Fibroblast of skin of abdomen (primary cell): Measurements from ENCODE around the gene SLC6A1.
"Not testable (repeated sequence)": the region's sequence is repeated elsewhere in the genome, so short reads cannot be mapped to it uniquely, and the experiment has no call there.

Experiments used
- DNase-seq: peaks from one replicate; pipeline ENCODE4 v3.0.0-alpha.2; 2013

Gene SLC6A1

DNA sequence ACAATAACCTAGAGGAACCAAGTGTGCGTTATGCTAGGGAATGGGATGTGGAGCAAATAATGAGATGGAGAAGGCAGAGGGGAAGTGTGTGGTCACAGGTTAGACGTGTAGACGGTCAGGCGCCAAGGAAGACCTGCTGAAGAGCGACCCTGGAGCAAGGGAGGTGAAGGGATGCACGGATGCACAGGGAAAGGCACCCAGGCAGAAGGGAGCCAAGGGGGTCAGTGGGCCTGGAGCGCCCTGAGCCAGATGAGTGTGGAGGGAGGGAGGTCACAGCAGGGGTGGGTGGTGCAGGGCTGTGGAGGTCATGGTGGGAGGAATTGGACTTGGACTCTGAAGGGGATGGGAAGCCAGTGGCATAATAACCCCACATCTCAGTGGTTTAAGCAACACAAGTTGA is 70.2 kb downstream of the SLC6A1 start:
- no peak for DNase-seq

DNA sequence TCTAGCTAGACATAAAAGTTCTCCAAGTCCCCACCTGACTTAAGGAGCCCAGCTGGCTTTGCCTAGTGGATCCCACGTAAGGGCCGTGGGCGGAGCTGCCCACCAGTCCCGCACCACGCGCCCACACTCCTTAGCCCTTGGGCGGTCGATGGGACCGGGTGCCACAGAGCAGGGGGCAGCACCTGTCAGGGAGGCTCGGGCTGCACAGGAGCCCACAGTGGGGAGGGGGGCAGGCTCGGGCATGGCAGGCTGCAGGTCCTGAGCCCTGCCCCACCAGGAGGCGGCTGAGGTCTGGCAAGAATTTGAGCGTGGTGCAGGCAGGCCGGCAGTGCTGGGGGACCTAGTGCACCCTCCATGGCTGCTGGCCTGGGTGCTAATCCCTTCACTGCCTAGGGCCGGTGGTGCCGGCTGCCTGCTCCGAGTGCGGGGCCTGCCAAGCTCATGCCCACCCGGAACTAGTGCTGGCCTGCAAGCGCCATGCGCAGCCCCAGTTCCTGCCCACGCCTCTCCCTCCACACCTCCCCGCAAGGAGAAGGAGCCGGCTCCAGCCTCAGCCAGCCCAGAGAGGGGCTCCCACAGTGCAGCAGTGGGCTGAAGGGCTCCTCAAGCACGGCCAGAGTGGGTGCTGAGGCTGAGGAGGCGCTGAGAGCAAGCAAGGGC is 78.7 kb downstream of the SLC6A1 start:
- DNase-seq: no peak

DNA sequence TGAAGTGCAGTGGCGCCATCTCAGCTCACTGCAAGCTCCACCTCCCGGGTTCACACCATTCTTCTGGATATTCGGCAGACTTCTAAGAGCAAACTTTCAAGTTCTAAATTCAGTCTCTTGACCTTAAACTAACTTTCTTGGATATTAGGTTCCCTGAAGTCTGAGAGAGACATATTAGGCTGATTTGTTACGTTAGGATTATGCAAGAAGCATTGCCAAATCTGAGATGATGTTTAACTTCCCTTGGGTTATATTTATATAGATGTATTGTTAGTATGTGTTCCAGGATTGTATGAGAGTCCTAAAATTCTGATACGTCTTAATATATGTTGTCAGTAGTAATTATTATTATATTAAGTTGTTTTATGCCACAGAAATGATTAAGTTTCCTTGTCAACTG is 80.1 kb downstream of the SLC6A1 start:
- no peak for DNase-seq

DNA sequence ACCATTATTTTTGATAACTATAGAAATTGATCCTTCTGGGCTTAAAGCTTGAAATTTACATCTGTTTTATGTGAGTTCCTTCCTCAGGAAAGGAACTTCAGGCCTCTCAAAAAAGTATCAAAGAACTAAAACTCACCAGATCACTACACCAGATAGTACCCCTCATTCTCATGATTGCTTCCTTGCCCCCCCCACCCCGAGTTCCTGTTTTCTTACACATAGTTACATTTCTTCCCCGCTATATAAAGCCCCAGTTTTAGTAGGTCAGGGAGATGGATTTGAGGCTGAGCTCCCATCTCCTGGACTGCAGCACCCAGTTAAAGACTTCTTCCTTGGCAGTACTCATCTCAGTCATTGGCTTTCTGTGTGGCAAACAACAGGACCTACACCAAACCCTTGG is 81.5 kb downstream of the SLC6A1 start:
- no peak for DNase-seq

DNA sequence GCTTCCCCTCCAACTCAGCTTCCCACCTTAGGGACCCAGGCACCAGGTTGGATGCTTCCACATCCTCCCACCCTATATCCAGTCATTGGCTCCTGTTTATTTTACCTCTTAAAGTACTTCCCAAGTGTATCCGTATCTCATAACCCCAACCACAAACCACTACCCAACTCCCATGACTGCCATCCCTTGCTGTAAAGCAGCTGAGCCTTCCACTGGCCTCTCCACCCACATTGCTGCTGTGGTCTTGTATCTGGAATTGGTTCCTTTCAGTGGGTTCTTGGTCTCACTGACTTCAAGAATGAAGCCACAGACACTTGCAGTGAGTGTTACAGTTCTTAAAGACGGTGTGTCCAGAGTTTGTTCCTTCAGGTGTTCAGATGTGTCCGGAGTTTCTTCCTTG is 81.9 kb downstream of the SLC6A1 start:
- no peak for DNase-seq

DNA sequence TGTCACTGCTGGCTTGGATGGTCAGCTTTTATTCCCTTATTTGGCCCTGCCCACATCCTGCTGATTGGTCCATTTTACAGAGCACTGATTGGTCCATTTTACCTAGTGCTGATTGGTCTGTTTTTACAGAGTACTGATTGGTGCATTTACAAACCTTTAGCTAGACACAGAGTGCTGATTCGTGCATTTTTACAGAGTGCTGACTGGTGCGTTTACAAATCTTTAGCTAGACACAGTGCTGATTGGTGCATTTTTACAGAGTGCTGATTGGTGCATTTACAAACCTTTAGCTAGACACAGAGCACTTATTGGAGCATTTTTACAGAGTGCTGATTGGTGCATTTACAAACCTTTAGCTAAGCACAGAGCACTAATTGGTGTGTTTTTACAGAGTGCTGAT is 82.6 kb downstream of the SLC6A1 start:
- DNase-seq: not testable (repeated sequence)

DNA sequence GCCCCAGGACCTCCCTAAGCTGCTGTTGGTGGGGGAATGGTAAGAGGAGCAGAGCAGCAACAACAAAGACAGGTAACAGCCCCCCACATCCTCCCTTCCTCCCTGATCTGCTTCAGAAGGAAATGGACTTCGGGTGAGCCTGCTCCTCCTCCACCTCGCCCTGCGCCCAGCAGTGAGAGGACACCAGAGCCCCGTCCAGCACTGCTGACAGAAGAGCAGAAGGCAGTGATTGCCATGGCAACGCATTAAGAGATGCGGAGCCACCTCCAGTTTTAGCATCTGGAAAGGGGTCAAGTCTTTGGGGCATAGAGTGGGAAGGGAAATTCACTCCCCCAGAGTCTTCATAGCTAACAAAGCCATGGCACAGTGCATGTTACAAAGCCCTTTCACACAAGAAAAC is 84.2 kb downstream of the SLC6A1 start:
- no peak for DNase-seq

DNA sequence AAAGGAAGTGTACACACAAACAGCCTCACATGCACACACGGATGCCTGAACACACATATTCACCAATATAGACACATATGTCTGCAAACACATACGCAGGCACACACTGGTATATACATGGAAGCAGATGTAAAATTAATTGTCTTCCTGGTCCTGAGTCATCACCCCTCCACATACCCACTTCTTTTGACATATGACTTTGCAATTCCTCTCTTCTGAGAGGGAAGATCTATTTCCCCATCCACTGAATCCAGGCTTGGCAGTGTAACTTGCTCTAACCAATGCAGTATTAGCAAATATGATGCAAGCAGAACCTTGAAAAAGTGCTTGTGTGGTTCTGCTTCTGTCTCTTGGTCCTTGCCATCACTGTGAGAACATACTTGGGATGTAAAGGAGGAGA is 84.9 kb downstream of the SLC6A1 start:
- DNase-seq: peak; percentile 81

DNA sequence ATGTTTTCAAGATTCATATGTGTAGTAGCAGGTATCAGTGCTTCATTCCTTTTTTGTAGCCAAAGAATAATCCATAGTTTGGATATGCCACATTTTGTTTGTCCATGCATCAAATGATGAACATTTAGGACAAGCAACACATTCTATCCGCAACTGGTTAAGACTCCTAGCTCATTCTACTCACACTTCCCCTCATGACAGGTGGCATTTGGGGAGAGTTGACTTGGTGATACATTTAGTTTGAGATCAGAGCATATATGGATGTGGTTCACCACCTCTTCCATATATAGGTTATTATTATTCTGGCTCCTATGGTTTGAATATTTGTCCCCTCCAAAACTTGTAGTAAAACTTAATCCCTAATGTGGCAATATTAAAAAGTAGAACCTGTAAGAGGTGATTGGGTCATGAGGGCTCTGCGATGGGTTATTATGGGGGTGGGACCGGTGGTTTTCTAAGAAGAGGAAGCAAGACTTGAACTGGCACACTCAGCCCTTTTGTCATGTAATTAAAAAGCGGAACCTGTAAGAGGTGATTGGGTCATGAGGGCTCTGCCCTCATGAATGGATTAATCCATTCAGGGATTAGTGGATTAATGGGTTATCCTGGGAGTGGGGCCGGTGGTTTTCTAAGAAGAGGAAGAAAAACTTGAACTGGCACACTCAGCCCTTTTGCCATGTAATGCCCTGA is 86.4 kb downstream of the SLC6A1 start:
- DNase-seq: no peak

DNA sequence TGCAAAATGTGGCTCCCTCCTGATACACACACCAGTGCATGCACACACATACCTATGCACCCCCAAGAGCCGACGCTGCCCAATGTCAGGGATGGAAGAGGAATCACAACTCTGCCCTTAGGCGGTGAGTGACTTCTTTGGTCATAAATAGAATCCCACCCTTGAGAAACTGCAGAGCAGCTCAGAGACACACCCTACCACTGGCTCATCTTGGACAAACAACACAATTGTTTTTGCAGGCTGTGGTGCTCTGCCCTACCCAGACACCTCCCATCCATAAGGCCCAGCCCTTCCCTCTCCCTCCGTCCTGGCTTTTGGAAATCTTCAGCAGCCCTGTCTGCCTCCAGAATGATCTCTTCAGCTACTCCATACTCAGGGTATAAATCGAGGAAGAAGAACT is 87.9 kb downstream of the SLC6A1 start:
- no peak for DNase-seq

DNA sequence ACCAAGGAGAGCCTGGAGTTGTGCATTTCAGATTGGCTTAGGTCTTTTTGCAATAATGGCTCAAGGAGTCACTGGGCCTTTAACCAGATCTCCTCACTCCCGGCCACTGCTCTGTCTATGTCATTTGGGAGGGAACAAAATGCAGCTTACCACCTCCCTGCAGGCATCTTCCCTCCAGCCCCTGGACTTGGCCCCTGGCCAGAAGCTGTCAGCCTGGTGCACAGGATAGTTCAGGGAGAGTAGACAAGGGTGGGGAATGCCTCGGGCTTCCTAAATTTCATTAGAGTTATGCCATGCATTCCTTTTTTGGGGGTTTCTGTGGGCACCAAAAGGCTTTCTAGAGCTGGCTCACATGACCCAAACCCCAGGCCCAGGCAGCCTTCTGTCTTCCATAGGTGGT is 91.5 kb downstream of the SLC6A1 start:
- no peak for DNase-seq

DNA sequence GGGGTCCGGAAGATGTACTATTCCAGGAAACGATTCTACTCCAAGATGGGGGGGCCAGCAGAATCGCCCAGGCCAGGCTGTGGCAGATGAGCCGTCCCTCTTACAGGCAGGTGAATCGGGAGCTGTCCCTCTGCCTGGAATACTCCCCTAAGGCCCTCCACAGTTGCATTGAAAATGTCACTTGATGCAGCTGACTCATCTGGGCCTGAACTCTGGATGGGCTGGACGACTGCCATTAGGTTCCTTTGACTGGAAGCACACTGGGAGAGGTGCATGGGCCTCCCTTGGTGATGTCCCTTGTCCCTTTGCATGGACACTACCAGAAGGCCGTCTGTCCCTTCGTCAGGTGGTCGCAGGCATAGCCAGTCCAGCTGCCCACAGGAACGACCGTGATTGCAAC is 92.1 kb downstream of the SLC6A1 start:
- DNase-seq: no peak

DNA sequence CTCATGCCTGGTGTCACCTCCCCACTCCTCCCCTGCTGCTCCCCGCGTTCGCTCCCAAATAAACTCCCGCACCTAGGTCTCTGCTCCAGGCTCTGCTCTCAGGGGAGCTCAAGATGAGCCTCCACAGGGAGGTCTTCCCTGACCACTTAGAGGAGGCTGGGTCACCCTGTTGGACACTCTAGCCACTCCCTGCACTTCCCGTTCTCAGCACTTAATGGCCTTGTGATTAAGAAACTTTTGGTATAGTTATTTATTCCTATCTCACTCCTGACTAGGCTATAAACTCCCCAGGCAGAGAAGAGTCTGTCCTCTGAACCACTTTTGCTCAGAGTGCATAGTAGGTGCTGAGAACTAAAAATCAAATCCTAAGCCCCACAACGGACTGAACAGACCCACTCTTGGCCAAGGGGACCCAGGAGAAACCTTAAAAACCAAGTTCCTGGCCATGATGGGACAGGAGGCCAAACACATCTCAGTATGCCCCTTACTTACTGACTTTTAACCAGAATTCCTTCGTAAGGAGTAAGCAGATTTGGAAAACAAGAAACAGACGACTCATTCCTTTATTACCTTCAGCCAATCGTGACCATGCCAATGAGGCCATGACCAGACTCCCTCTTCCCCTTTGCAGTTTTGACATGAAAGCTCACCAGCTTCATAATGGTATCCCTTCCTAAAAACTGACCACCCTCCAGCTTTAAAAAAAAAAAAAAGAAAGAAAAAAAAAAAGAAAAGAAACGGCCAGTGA is 92.7 kb downstream of the SLC6A1 start:
- peak; percentile 43 for DNase-seq

DNA sequence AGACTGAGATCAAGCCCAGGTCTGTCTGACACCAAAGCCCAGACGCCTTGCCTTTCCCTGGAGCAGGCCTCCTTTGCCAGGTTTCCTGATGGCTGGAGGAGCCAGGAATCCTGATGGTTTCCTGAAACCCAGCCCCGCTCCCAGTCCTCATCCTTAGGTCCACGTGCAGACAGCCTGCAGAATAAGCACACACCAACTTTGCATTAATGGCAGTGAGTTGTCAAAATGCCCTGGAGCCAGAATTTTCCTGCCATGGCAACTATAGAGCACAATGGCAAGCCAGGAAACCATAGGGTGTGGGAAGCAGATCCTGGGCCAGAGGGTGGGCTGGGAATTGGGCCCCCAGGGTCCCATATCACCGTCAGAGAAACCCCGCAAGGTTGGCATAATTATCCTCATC is 94.3 kb downstream of the SLC6A1 start:
- DNase-seq: no peak

DNA sequence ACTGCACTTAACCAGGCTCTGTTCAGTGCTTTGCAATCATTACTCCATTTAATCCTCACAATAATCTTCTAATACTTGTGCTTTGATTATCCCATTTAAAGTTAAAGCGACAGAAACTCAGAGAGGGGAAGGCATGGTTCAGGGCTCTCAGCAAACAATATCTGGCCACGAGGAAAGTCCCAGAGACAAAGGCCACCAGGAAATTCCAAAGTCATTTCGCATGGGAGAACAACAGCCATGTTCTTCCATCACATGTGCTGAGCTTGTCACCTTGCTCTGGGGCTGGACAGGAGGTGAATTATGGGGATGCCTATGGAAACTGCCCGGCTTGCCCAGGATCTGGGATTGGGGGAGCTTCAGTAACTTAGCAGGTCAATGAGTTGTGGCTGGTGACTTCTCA is 95.5 kb downstream of the SLC6A1 start:
- DNase-seq: no peak

DNA sequence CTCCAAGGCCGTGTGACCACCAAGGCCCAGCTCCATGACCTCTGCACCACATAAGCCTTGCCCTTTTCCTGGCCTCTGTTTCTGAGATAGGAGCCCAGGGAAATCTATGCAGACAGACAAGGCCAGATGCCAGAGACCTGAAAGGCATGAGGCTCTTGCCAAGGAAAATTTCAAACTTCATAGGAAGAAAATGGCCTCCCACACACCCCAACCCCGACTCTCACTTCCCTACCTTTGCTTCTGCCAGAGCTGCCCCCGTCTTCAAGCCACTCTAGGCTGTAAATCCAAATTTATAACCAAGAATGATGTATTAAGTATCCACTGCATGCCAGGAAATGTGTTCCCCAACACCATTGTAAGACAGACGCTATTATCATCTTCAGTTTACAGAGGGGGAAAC is 96.3 kb downstream of the SLC6A1 start:
- no peak for DNase-seq
